ENCODE results near the gene PRKG1.

The PRKG1 gene

GRCh38 chr10:51196508-51197175 is 122.4 kb downstream of the PRKG1 start:
- DNase-seq (ENCODE audit: low read depth in 1 of 2, low spot score in 1 of 2): no peak
- TF ChIP-seq SPI1 (IDR thresholded peaks at IDR 0.05; ENCODE audit: borderline replicate concordance, low read depth) (no peak), REST (IDR thresholded peaks at IDR 0.05; ENCODE audit: insufficient replicate concordance, low read depth) (no peak), GABPA (IDR thresholded peaks at IDR 0.05; ENCODE audit: low read depth) (no peak)
- Histone ChIP-seq H3K27me3 (ENCODE audit: insufficient read depth, poor library complexity, severe bottlenecking) (no peaks in the 10 kb centered on the region), H3K4me3 (replicated peaks; ENCODE audit: insufficient read depth, low read length) (no peak overlapping the region), H3K27ac (replicated peaks) (no peak overlapping the region)

- Histone ChIP-seq H3K27ac (replicated peaks) (no peak overlapping the region), H3K4me3 (replicated peaks; ENCODE audit: insufficient read depth, low read length) (no peak overlapping the region), H3K27me3 (ENCODE audit: insufficient read depth, poor library complexity, severe bottlenecking) (no peaks in the 10 kb centered on the region)
- no peak for DNase-seq (ENCODE audit: low read depth in 1 of 2, low spot score in 1 of 2)
- TF ChIP-seq SPI1 (IDR thresholded peaks at IDR 0.05; ENCODE audit: borderline replicate concordance, low read depth) (no peak), REST (IDR thresholded peaks at IDR 0.05; ENCODE audit: insufficient replicate concordance, low read depth) (no peak), CTCF (IDR thresholded peaks at IDR 0.05; ENCODE audit: insufficient read depth, low read length) (no peak), GABPA (IDR thresholded peaks at IDR 0.05; ENCODE audit: low read depth) (no peak), POLR2AphosphoS5 (IDR thresholded peaks at IDR 0.05; ENCODE audit: low read depth) (no peak)
These were observed 123.9 kb downstream of the PRKG1 start for GRCh38 chr10:51198170-51198569.

GRCh38 chr10:51201947-51202346 is 127.7 kb downstream of the PRKG1 start:
- Histone ChIP-seq H3K27me3 (ENCODE audit: insufficient read depth, poor library complexity, severe bottlenecking) (no peaks in the 10 kb centered on the region), H3K27ac (replicated peaks) (no peak overlapping the region), H3K4me3 (replicated peaks; ENCODE audit: insufficient read depth, low read length) (no peak overlapping the region)
- DNase-seq (ENCODE audit: low read depth in 1 of 2, low spot score in 1 of 2): no peak
- no peak for TF ChIP-seq SPI1 (IDR thresholded peaks at IDR 0.05; ENCODE audit: borderline replicate concordance, low read depth)

GRCh38 chr10:51203359-51203758 is 129.1 kb downstream of the PRKG1 start:
- Histone ChIP-seq H3K27ac (replicated peaks) (no peak overlapping the region), H3K4me3 (replicated peaks; ENCODE audit: insufficient read depth, low read length) (no peak overlapping the region), H3K27me3 (ENCODE audit: insufficient read depth, poor library complexity, severe bottlenecking) (no peaks in the 10 kb centered on the region)
- TF ChIP-seq CTCF (IDR thresholded peaks at IDR 0.05; ENCODE audit: insufficient read depth, low read length): no peak
- no peak for TF ChIP-seq REST (IDR thresholded peaks at IDR 0.05; ENCODE audit: insufficient replicate concordance, low read depth)
- TF ChIP-seq GABPA (IDR thresholded peaks at IDR 0.05; ENCODE audit: low read depth): no peak
- no peak for TF ChIP-seq POLR2AphosphoS5 (IDR thresholded peaks at IDR 0.05; ENCODE audit: low read depth)
- TF ChIP-seq SPI1 (IDR thresholded peaks at IDR 0.05; ENCODE audit: borderline replicate concordance, low read depth): no peak
- DNase-seq (ENCODE audit: low read depth in 1 of 2, low spot score in 1 of 2): no peak

Data from HL-60 (cell line).